CD8-positive, alpha-beta memory T cell (primary cell): ENCODE results near the gene TMEM179B. TPM values are rescaled to one million over a fixed set of nuclear protein-coding genes. Genes with fewer than 3 reads are reported as not detected.

Experiments
- CTCF ChIA-PET: fragments of 350-600 bp; sonication (Branson Sonifier 250); formaldehyde crosslinking; loops from one replicate; lab custom pipeline; 2021; ENCODE audit warnings: antibody characterized with exemption; lab: Charles Lee
- POLR2A ChIA-PET: fragments of 350-600 bp; sonication (Branson Sonifier 250); formaldehyde crosslinking; loops from one replicate; lab custom pipeline; 2021; ENCODE audit warnings: antibody characterized with exemption; lab: Charles Lee
- DNase-seq, 5 donors: peaks; one replicate each; pipeline versions ENCODE4 v3.0.0 to v3.0.0-alpha.2; 2020 to 2022; ENCODE audit warnings: mixed read lengths in 1 of 5
- H3K27ac ChIP-seq: one replicate; pipeline ENCODE4 v1.7.0; 2013; ENCODE audit warnings: low read depth, mild to moderate bottlenecking, low read length, moderate library complexity
- H3K27me3 ChIP-seq: 2 replicates; pipeline ENCODE4 v1.7.0; 2013; ENCODE audit warnings: low read length, mild to moderate bottlenecking; ENCODE audit not compliant: insufficient read depth, poor library complexity, severe bottlenecking
- H3K36me3 ChIP-seq: 2 replicates; pipeline ENCODE4 v1.7.0; 2013; ENCODE audit warnings: mild to moderate bottlenecking, low read length, moderate library complexity; ENCODE audit not compliant: insufficient read depth
- H3K4me1 ChIP-seq: 2 replicates; pipeline ENCODE4 v1.7.0; 2013; ENCODE audit warnings: mild to moderate bottlenecking, low read length, moderate library complexity; ENCODE audit not compliant: insufficient read depth
- H3K4me3 ChIP-seq: 2 replicates; pipeline ENCODE4 v1.7.0; 2013; ENCODE audit warnings: mild to moderate bottlenecking, low read length
- H3K9me3 ChIP-seq: 2 replicates; pipeline ENCODE4 v1.7.0; 2013; ENCODE audit warnings: mild to moderate bottlenecking, low read length
- H3K27ac Mint-ChIP-seq, 8 donors: one replicate each; pipeline ENCODE4 v1.8.0; 2020 to 2021; ENCODE audit warnings: mixed read lengths in 8 of 8, mild to moderate bottlenecking in 6 of 8, inconsistent platforms in 3 of 8, moderate library complexity in 3 of 8
- H3K27me3 Mint-ChIP-seq, 2 donors: one replicate each; pipeline ENCODE4 v1.8.0; 2020 to 2021; ENCODE audit warnings: mixed read lengths in 2 of 2, mild to moderate bottlenecking in 1 of 2, moderate library complexity in 1 of 2
- H3K36me3 Mint-ChIP-seq, 3 donors: one replicate each; pipeline ENCODE4 v1.8.0; 2020 to 2021; ENCODE audit warnings: mixed read lengths in 3 of 3, inconsistent platforms in 1 of 3, mild to moderate bottlenecking in 1 of 3
- H3K4me1 Mint-ChIP-seq, 3 donors: one replicate each; pipeline ENCODE4 v1.8.0; 2020 to 2021; ENCODE audit warnings: mixed read lengths in 3 of 3, inconsistent platforms in 1 of 3, mild to moderate bottlenecking in 1 of 3
- H3K4me3 Mint-ChIP-seq, 7 donors: one replicate each; pipeline ENCODE4 v1.8.0; 2020 to 2021; ENCODE audit warnings: mixed read lengths in 7 of 7, mild to moderate bottlenecking in 6 of 7, moderate library complexity in 4 of 7, inconsistent platforms in 2 of 7
- H3K9me3 Mint-ChIP-seq, 5 donors: one replicate each; pipeline ENCODE4 v1.8.0; 2020 to 2022; ENCODE audit warnings: mixed read lengths in 5 of 5, mild to moderate bottlenecking in 3 of 5, moderate library complexity in 2 of 5, inconsistent platforms in 1 of 5
- polyA plus RNA-seq: library from polyadenylated mRNA; unstranded; fragments of 300-500 nt; fragmentation: Illumina TruSeq; gene quantifications from one replicate; pipeline ENCODE4 v1.2.3, GENCODE V29; 2021
- total RNA-seq, 2 experiments: library from RNA; stranded (reverse); gene quantifications; one replicate each; pipeline ENCODE4 v1.2.3, GENCODE V29; 2021

The TMEM179B gene
- total and polyA plus RNA-seq, 3 experiments from 2014 or later, result 46.4 to 135 (median 49.2) TPM

DNA sequence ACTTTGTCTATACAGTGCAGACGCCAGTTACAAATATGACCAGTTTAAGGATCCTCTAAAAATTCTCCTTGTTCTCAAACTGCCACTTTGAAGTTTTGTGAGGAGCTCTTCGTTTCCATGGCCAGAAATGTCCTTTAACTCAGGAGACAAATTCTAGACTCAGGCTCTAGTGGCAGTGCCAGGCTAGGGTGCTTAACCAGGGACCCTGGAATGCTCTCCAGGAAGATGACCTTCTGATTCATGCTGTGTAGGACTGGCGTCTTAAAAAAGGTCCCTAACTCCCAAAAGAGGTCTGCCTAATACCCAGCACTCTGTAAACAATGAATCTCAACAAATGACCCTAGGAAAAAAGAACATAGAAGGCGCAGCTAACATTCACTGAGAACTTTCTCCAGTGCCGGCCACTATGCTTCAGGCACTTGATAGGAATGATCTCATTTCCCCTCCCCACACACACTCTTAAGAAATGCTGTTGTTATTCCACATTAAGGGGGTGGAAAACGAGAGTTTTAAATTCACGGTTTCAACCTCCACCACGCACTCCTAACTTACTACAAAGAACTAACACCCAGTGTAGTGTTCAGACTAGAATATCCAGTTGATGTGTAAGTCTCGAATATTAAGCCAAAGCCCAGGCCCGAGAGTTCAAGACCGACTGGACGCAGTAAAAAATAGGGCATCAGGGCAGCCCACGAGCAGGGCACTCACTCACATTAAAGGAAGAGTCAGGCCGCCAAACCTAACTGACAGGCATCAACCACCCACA lies 17.3 kb downstream of the TMEM179B start:
- peaks cover 0 to 3% of the 10 kb centered on the region in 2 donors for H3K27me3 Mint-ChIP-seq
- Histone ChIP-seq H3K9me3 (no peaks in the 10 kb centered on the region), H3K36me3 (peaks cover 33% of the 10 kb centered on the region), H3K4me1 (peaks cover 26% of the 10 kb centered on the region), H3K4me3 (peak overlapping the region; percentile 70), H3K27me3 (no peaks in the 10 kb centered on the region), H3K27ac (peak overlapping the region; percentile 95)
- H3K4me1 Mint-ChIP-seq, result peaks cover 26 to 47% (median 30%) of the 10 kb centered on the region in 3 donors
- H3K4me3 Mint-ChIP-seq, result peak overlapping the region; percentile 96 to 99 (median 99)
- peak overlapping the region; percentile 75 to 99 (median 96) for H3K27ac Mint-ChIP-seq
- H3K9me3 Mint-ChIP-seq, result no peaks in the 10 kb centered on the region
- H3K36me3 Mint-ChIP-seq, result peaks cover 0 to 56% (median 7%) of the 10 kb centered on the region in 3 donors
- ChIA-PET CTCF (interaction anchor here (1.1 to 2.6 kb wide), 2 partner anchors 14 to 17 kb away, joined by 3 to 18 read pairs; partner anchors contain the start of gene TMEM179B), POLR2A (interaction anchor here (0.6 to 2.0 kb wide), 5 partner anchors 17 to 37 kb away, joined by 3 to 13 read pairs (median 4); partner anchors contain the start of genes STX5, TEX54, TMEM179B and WDR74)
- DNase-seq, result no peak

DNA sequence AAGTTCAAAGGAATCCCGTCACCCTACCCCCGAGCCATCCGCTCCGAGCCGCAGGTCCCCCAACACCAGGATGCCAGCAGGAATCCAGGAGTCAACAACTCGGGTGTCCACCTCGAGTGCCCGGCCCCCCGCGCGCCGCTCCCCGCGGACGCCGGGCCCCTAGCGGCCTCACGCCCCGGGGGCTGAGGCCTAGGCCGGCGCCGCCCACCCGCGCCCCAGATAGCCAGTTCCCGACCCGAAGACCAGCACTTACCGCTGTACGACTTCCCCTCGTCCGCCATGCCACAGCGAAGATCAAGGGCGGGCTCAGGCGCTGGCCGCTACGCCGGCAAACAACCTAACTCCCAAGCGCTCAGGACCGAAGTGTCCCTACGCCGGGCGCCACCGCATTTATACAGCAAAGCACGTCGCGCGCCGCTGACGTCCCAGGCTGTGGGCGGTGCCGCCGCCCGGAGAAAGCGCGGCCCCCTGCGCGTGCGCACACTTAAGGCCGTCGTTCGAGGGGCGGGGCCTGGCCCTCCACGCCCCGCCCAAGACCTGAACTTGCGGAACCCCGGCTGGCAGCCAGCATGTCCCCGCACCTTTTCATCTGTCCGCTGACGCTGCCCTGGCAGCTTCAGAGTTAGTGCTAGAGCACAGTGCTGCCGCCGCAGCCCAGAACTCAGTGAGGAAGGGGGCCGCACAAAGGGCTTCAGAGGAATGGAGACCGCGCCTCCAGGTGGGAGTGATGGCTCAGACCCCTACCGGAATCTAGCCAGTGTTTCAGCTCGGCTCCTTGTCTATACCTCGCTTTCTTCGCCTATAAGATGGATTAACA lies 18.1 kb downstream of the TMEM179B start, which contains the start of gene NXF1:
NXF1 (minus strand) TSS at position 365 of the 817 bp plus-strand sequence; CDS start at position 281, 84 bp downstream.
- Histone ChIP-seq H3K9me3 (no peaks in the 10 kb centered on the region), H3K4me3 (peak within 1 kb of the TSS; percentile 70), H3K36me3 (peaks cover 25% of the 10 kb centered on the region), H3K4me1 (peaks cover 26% of the 10 kb centered on the region), H3K27ac (peak within 1 kb of the TSS; percentile 95), H3K27me3 (no peaks in the 10 kb centered on the region)
- Mint-ChIP-seq H3K36me3 (peaks cover 0 to 48% (median 3%) of the 10 kb centered on the region in 3 donors), H3K9me3 (no peaks in the 10 kb centered on the region), H3K4me1 (peaks cover 26 to 44% (median 30%) of the 10 kb centered on the region in 3 donors), H3K27me3 (peaks cover 0 to 3% of the 10 kb centered on the region in 2 donors), H3K27ac (peak within 1 kb of the TSS; percentile 95 to 99 (median 97)), H3K4me3 (peak within 1 kb of the TSS; percentile 96 to 99 (median 99))
- ChIA-PET CTCF (interaction anchor here (0.7 to 3.4 kb wide), 8 partner anchors 10 to 76 kb away, joined by 3 to 20 read pairs (median 3); partner anchors contain the start of genes POLR2G, SLC3A2, STX5 and TMEM179B), POLR2A (interaction anchor here (0.6 to 2.1 kb wide), 16 partner anchors 8 to 158 kb away, joined by 3 to 21 read pairs (median 6); partner anchors contain the start of genes GANAB, HNRNPUL2, SLC3A2 and STX5)
- peak; percentile 94 to 98 (median 95) for DNase-seq

DNA sequence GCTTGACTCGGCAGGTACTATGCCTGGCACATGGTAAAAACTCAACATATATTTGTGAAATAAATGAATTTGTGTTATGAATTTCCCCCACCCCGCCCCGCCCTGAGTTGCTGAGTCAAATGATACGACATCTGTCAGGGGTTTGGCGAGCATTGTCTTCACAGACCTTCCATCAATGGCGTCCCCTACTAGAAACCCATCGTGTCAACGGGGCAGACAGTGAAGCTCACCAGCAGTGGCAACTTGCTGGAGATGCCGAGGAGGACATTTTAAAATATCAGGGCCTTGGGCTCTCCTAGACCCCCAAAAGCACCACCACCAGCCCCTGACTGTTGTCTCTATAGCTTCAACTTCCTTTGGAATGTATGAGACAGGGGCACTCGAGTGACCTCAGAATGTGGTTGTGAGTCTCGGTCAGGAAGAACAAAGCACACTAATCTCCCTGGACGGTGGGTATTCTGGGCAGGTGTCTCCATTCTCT lies 18.8 kb downstream of the TMEM179B start:
- H3K4me3 Mint-ChIP-seq, result peak overlapping the region; percentile 96 to 99 (median 99)
- peaks cover 21% of the 10 kb centered on the region for H3K36me3 ChIP-seq
- ChIA-PET CTCF (interaction anchor here (0.7 to 3.4 kb wide), 7 partner anchors 9 to 75 kb away, joined by 3 to 20 read pairs (median 3); partner anchors contain the start of genes POLR2G, SLC3A2, STX5 and TMEM179B), POLR2A (interaction anchor here (0.6 to 2.1 kb wide), 16 partner anchors 9 to 159 kb away, joined by 3 to 21 read pairs (median 6); partner anchors contain the start of genes GANAB, HNRNPUL2, SLC3A2 and STX5)
- H3K4me1 Mint-ChIP-seq, result peaks cover 26 to 44% (median 30%) of the 10 kb centered on the region in 3 donors
- no peak for DNase-seq
- H3K4me3 ChIP-seq, result peak overlapping the region; percentile 70
- peak overlapping the region; percentile 95 for H3K27ac ChIP-seq
- H3K9me3 Mint-ChIP-seq, result no peaks in the 10 kb centered on the region
- H3K36me3 Mint-ChIP-seq, result peaks cover 0 to 43% (median 5%) of the 10 kb centered on the region in 3 donors
- H3K9me3 ChIP-seq, result no peaks in the 10 kb centered on the region
- peaks cover 26% of the 10 kb centered on the region for H3K4me1 ChIP-seq
- peak overlapping the region; percentile 87 to 99 (median 96) for H3K27ac Mint-ChIP-seq
- no peaks in the 10 kb centered on the region for H3K27me3 ChIP-seq
- H3K27me3 Mint-ChIP-seq, result peaks cover 0 to 3% of the 10 kb centered on the region in 2 donors

DNA sequence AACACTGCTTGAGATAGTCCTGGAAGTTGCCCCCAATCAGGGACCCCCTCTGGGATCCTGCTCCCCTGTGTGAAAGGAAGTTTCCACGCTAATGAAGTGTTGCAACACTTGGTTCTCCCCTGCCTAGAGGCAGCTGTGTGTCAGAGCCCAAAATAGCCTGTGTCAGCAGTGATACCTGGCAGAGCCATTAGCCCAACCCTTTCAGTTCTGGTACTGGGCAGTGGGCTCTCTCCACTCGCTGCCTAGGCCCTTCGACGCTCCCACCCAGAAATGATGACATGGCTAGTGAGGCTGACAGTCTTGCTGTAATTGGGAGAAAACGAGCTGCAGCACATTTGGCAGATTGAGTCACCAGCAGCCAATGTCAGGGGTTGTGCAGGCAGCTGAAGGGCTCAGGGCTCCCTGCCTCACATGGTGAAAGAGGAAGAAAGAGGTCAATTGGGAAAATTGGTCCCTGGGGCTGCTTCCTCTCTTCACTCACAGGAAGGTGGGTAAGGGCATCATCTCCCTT lies 19.5 kb downstream of the TMEM179B start:
- CTCF ChIA-PET, result interaction anchor here (1.0 to 3.4 kb wide), 5 partner anchors 8 to 75 kb away, joined by 3 to 20 read pairs (median 4); partner anchors contain the start of genes POLR2G, SLC3A2, TMEM179B and ZBTB3
- Histone ChIP-seq H3K4me3 (no peak overlapping the region), H3K27ac (no peak overlapping the region), H3K27me3 (no peaks in the 10 kb centered on the region), H3K9me3 (no peaks in the 10 kb centered on the region), H3K4me1 (peaks cover 22% of the 10 kb centered on the region), H3K36me3 (peaks cover 14% of the 10 kb centered on the region)
- POLR2A ChIA-PET, result interaction anchor here (0.6 to 2.1 kb wide), 11 partner anchors 10 to 74 kb away, joined by 3 to 21 read pairs (median 9); partner anchors contain the start of genes SLC3A2, STX5, TMEM179B and WDR74
- DNase-seq, result no peak
- Mint-ChIP-seq H3K27me3 (peaks cover 0 to 3% of the 10 kb centered on the region in 2 donors), H3K36me3 (peaks cover 0 to 37% (median 4%) of the 10 kb centered on the region in 3 donors), H3K4me1 (peaks cover 26 to 39% (median 28%) of the 10 kb centered on the region in 3 donors), H3K4me3 (peak overlapping the region; percentile 96 to 99 (median 99)), H3K9me3 (no peaks in the 10 kb centered on the region), H3K27ac (peak overlapping the region in 6 of 8 donors; percentile 91 to 99 (median 96))

DNA sequence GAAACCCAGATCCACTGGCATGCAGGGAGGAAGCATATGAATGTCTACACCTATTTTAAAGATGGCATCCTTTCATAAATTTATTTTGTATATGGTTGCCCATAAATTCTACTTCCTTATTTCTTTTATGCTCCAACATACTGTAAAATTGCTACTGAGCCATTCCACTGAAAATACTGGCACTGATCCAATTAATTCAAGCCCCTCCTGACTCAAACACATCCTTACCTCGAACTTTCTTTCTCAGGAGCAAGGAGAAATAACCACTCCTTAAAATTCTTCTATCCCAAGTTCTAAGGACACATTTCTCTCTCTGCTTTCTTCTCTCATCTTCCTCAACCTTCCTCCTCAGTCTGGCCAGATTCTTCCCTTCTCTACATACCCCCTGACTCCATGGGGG lies 23.5 kb downstream of the TMEM179B start:
- Histone ChIP-seq H3K4me1 (peaks cover 8% of the 10 kb centered on the region), H3K36me3 (no peaks in the 10 kb centered on the region), H3K27me3 (no peaks in the 10 kb centered on the region), H3K9me3 (no peaks in the 10 kb centered on the region), H3K27ac (no peak overlapping the region), H3K4me3 (no peak overlapping the region)
- no peaks in the 10 kb centered on the region for H3K27me3 Mint-ChIP-seq
- H3K4me1 Mint-ChIP-seq, result peaks cover 6% of the 10 kb centered on the region in 3 donors
- peak overlapping the region in 6 of 8 donors; percentile 5 to 57 (median 36) for H3K27ac Mint-ChIP-seq
- CTCF ChIA-PET, result no interaction called here
- POLR2A ChIA-PET, result interaction anchor here (0.7 kb wide), 1 partner anchor 18 kb away, joined by 3 read pairs; no protein-coding TSS in a partner anchor
- H3K36me3 Mint-ChIP-seq, result peaks cover 0 to 12% (median 2%) of the 10 kb centered on the region in 3 donors
- H3K9me3 Mint-ChIP-seq, result no peaks in the 10 kb centered on the region
- no peak for DNase-seq
- H3K4me3 Mint-ChIP-seq, result peak overlapping the region in 1 of 7 donors; percentile 41

DNA sequence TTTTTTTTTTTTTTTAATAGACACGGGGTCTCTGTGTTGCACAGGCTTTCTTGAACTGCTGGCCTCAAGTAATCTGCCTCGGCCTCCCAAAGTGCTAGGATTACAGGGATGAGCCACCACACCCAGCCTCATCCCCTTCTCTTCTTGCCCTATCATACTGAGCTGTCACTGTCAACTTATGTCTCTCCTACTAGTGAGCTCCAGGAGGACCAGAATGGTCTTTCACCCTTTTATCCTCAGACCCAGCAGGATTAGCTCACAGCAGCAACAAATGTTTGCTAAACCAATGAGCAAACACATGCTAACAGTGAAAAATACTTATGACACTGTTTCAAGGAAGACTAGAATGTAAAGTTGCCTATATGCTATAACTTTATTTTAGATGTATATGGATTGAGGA lies 24.5 kb downstream of the TMEM179B start:
- no peaks in the 10 kb centered on the region for H3K36me3 ChIP-seq
- peaks cover 0 to 19% (median 2%) of the 10 kb centered on the region in 3 donors for H3K36me3 Mint-ChIP-seq
- no peaks in the 10 kb centered on the region for H3K9me3 Mint-ChIP-seq
- H3K27me3 ChIP-seq, result no peaks in the 10 kb centered on the region
- peak overlapping the region in 1 of 7 donors; percentile 37 for H3K4me3 Mint-ChIP-seq
- H3K4me1 Mint-ChIP-seq, result peaks cover 0 to 1% (median 0%) of the 10 kb centered on the region in 3 donors
- no peak overlapping the region for H3K27ac ChIP-seq
- no peak for DNase-seq
- ChIA-PET POLR2A (interaction anchor here (0.7 to 1.2 kb wide), 4 partner anchors 13 to 30 kb away, joined by 3 to 8 read pairs (median 4); partner anchors contain the start of gene STX5), CTCF (interaction anchor here (1.5 kb wide), 1 partner anchor 26 kb away, joined by 5 read pairs; no protein-coding TSS in a partner anchor)
- H3K27ac Mint-ChIP-seq, result peak overlapping the region in 2 of 8 donors; percentile 33 to 43
- no peaks in the 10 kb centered on the region for H3K4me1 ChIP-seq
- no peak overlapping the region for H3K4me3 ChIP-seq
- no peaks in the 10 kb centered on the region for H3K9me3 ChIP-seq
- H3K27me3 Mint-ChIP-seq, result peaks cover 0 to 1% of the 10 kb centered on the region in 2 donors
